IMR-90 (cell line): Measurements from ENCODE around the gene SLC22A6. TPM values are rescaled to one million over a fixed set of nuclear protein-coding genes. Genes with fewer than 3 reads are reported as not detected.

Experiments
- ATAC-seq: fragments of 200-7000 bp; cut with Tn5 transposase; 2 replicates; pipeline ENCODE4 v1.9.1; 2020; ENCODE audit warnings: low read depth, mild to moderate bottlenecking, moderate library complexity
- BruUV-seq: library from RNA; stranded (reverse); fragments of 400-500 nt; replicated peaks from 2 replicates; lab custom pipeline; 2021; lab: Mats Ljungman, UMichigan
- CTCF ChIA-PET: fragments of 300-600 bp; formaldehyde crosslinking; extraction: SDS; loops from one replicate; lab custom pipeline; 2021; ENCODE audit warnings: antibody characterized with exemption; lab: Yijun Ruan, JAX
- POLR2A ChIA-PET: fragments of 300-600 bp; sonication (Branson Sonifier 250); formaldehyde crosslinking; loops from one replicate; lab custom pipeline; 2022; ENCODE audit warnings: antibody characterized with exemption; ENCODE audit not compliant: unreplicated experiment; lab: Charles Lee
- DNase-seq: peaks from one replicate; pipeline ENCODE4 v3.0.0; 2013
- H2AFZ ChIP-seq: replicated peaks from 2 replicates; pipeline ENCODE3; 2013; ENCODE audit warnings: low read length, mild to moderate bottlenecking; ENCODE audit not compliant: poor library complexity
- H2AK5ac ChIP-seq: 2 replicates; pipeline ENCODE4 v1.6.1; 2013; ENCODE audit warnings: low read depth, low read length, inconsistent platforms
- H2AK9ac ChIP-seq: replicated peaks from 2 replicates; pipeline ENCODE3; 2013; ENCODE audit warnings: mild to moderate bottlenecking, low read depth, low read length, moderate library complexity; ENCODE audit not compliant: poor library complexity
- H2BK120ac ChIP-seq: 2 replicates; pipeline ENCODE4 v1.6.1; 2013; ENCODE audit warnings: low read depth, low read length, inconsistent platforms
- H2BK15ac ChIP-seq: 3 replicates; pipeline ENCODE4 v1.6.1; 2013; ENCODE audit warnings: low read depth, low read length, inconsistent platforms
- H2BK20ac ChIP-seq: 2 replicates; pipeline ENCODE4 v1.6.1; 2013; ENCODE audit warnings: low read depth, mild to moderate bottlenecking, inconsistent platforms, low read length, moderate library complexity
- H2BK5ac ChIP-seq: 2 replicates; pipeline ENCODE4 v1.6.1; 2013; ENCODE audit warnings: mild to moderate bottlenecking, low read depth, low read length, inconsistent platforms; ENCODE audit not compliant: poor library complexity, severe bottlenecking
- H3K14ac ChIP-seq: replicated peaks from 2 replicates; pipeline ENCODE4 v1.6.1; 2013; ENCODE audit warnings: low read depth, low read length, inconsistent platforms
- H3K18ac ChIP-seq: 2 replicates; pipeline ENCODE4 v1.6.1; 2013; ENCODE audit warnings: low read depth, low read length, control low read depth
- H3K23ac ChIP-seq: 2 replicates; pipeline ENCODE4 v1.6.1; 2013; ENCODE audit warnings: low read depth, low read length, inconsistent platforms
- H3K27ac ChIP-seq: 2 replicates; pipeline ENCODE4 v1.5.1; 2013; ENCODE audit warnings: mild to moderate bottlenecking, control low read depth, low read length; ENCODE audit not compliant: insufficient read depth
- H3K27me3 ChIP-seq: 2 replicates; pipeline ENCODE4 v1.6.1; 2013; ENCODE audit warnings: low read length; ENCODE audit not compliant: control insufficient read depth, insufficient read depth
- H3K36me3 ChIP-seq: 2 replicates; pipeline ENCODE4 v1.6.1; 2013; ENCODE audit warnings: low read length, mixed read lengths; ENCODE audit not compliant: control insufficient read depth, insufficient read depth
- H3K4ac ChIP-seq: 2 replicates; pipeline ENCODE4 v1.6.1; 2013; ENCODE audit warnings: low read depth, low read length, inconsistent platforms
- H3K4me1 ChIP-seq: 2 replicates; pipeline ENCODE4 v1.6.1; 2013; ENCODE audit warnings: low read length, mixed read lengths; ENCODE audit not compliant: control insufficient read depth, insufficient read depth
- H3K4me2 ChIP-seq: 2 replicates; pipeline ENCODE4 v1.6.1; 2013; ENCODE audit warnings: low read depth, mild to moderate bottlenecking, control low read depth, low read length, moderate library complexity
- H3K4me3 ChIP-seq: 2 replicates; pipeline ENCODE4 v1.5.1; 2013; ENCODE audit warnings: low read depth, mild to moderate bottlenecking, control low read depth, low read length, moderate library complexity; ENCODE audit not compliant: insufficient read depth
- H3K56ac ChIP-seq: 2 replicates; pipeline ENCODE4 v1.6.1; 2013; ENCODE audit warnings: low read length, inconsistent platforms; ENCODE audit not compliant: insufficient read depth; ENCODE audit errors: extremely low read depth
- H3K79me1 ChIP-seq, 2 experiments: 2 replicates each; pipeline ENCODE4 v1.6.1; 2013; ENCODE audit warnings: low read length in 2 of 2, inconsistent platforms in 1 of 2, low read depth in 1 of 2
- H3K9ac ChIP-seq: 2 replicates; pipeline ENCODE4 v1.6.1; 2013; ENCODE audit warnings: low read depth, low read length, control low read depth
- H3K9me1 ChIP-seq: 2 replicates; pipeline ENCODE4 v1.6.1; 2013; ENCODE audit warnings: low read length, inconsistent platforms; ENCODE audit not compliant: insufficient read depth
- H3K9me3 ChIP-seq: 2 replicates; pipeline ENCODE4 v1.6.1; 2013; ENCODE audit warnings: low read length; ENCODE audit not compliant: control insufficient read depth, insufficient read depth
- H4K20me1 ChIP-seq: 2 replicates; pipeline ENCODE4 v1.6.1; 2013; ENCODE audit warnings: low read length, inconsistent platforms; ENCODE audit not compliant: insufficient read depth
- H4K5ac ChIP-seq: 2 replicates; pipeline ENCODE4 v1.6.1; 2013; ENCODE audit warnings: mild to moderate bottlenecking, low read depth, low read length, control low read depth
- H4K8ac ChIP-seq, 2 experiments: 2 replicates each; pipeline ENCODE4 v1.6.1; 2013; ENCODE audit warnings: low read depth in 2 of 2, low read length in 2 of 2, control low read depth in 1 of 2, inconsistent platforms in 1 of 2
- H4K91ac ChIP-seq: 2 replicates; pipeline ENCODE4 v1.6.1; 2013; ENCODE audit warnings: low read depth, low read length, inconsistent platforms; ENCODE audit not compliant: insufficient read depth
- WGBS, 2 experiments: methylation state at CpG; one replicate each; pipeline versions ENCODE4 v1.1.5 to v1.1.7; 2013; ENCODE audit warnings: missing lambda C conversion rate in 2 of 2; ENCODE audit not compliant: insufficient read length in 1 of 2; ENCODE audit errors: extremely low coverage in 2 of 2; 5-methylcytosine and 5-hydroxymethylcytosine counted together
- dilution Hi-C: fragments of 300-500 bp; cut with HindIII; formaldehyde crosslinking; loops from one replicate; pipeline ENCODE4 v1.14.3; 2018; ENCODE audit warnings: low sequenced_read_pairs; ENCODE audit not compliant: unreplicated experiment
- in situ Hi-C: fragments of 300-500 bp; cut with MboI; formaldehyde crosslinking; loops from 3 replicates; pipeline ENCODE4 v1.14.3; 2019; ENCODE audit warnings: low sequenced_read_pairs, inconsistent platforms, mixed read lengths
- intact Hi-C: fragments of 100-400 bp; cut with micrococcal nuclease; formaldehyde crosslinking; loops from 2 replicates; pipeline ENCODE4 v1.10.0; 2022
- polyA plus RNA-seq, 3 experiments: library from polyadenylated mRNA; depleted of rRNA; stranded (reverse); fragments of >200 nt; gene quantifications; 2 replicates each; pipeline ENCODE4 v1.2.3, GENCODE V29; 2012; ENCODE audit warnings: low replicate concordance in 1 of 3
- total RNA-seq: library from RNA; depleted of rRNA; stranded (reverse); fragments of >200 nt; gene quantifications from 2 replicates; pipeline ENCODE4 v1.2.3, GENCODE V29; 2012
- TF ChIP-seq, protein P1 (sequence below): conservative IDR thresholded peaks from 2 replicates; pipeline ENCODE4 v1.5.1; 2012; ENCODE audit warnings: mild to moderate bottlenecking, low read depth, low read length, improper control_type of control experiment
- TF ChIP-seq, protein P2 (sequence below): fragments of 150-350 bp; IDR thresholded peaks from 2 replicates; pipeline ENCODE4 v1.6.1; 2016; ENCODE audit warnings: low read depth, mild to moderate bottlenecking, low read length, moderate library complexity, borderline replicate concordance

The SLC22A6 gene
- total and polyA plus RNA-seq, 2 of the 4 experiments (the other 2 are of a cell fraction) = not detected

DNA sequence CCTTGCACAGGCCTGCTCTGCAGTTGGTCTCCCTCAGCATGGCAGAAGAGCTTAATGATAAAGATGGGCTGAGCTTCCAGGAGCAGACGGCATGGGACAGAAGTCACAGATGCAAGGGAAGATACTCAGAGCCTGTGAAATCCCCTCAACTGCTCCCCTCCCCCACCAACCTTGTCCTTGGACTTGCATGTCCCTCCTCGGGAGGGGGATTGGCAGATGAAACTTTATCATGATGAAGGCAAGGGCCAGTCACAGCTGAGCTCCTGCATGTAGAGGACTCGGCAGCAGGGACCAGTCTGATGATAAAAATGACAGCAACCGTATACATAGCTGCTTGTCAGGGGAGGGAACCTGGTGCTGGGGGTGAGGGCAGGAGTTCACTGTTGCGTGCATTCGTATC, 37.7 kb upstream of the SLC22A6 start:
- Histone ChIP-seq H4K91ac (no peak overlapping the region), H3K27ac (no peak overlapping the region), H3K27me3 (peaks cover 14% of the 10 kb centered on the region; the same call in 1 of the 2 replicates), H4K20me1 (no peaks in the 10 kb centered on the region), H3K9ac (no peak overlapping the region), H2BK5ac (no peak overlapping the region), H3K18ac (no peak overlapping the region), H4K5ac (no peak overlapping the region), H3K4me1 (no peaks in the 10 kb centered on the region), H3K4me3 (no peak overlapping the region), H3K4me2 (no peak overlapping the region), H3K14ac (no peak overlapping the region), H3K56ac (no peak overlapping the region), H3K4ac (no peak overlapping the region), H2BK15ac (no peak overlapping the region), H2AK9ac (no peak overlapping the region), H2BK20ac (no peak overlapping the region), H4K8ac (no peak overlapping the region), H3K23ac (no peak overlapping the region), H3K9me3 (no peaks in the 10 kb centered on the region), H2AK5ac (no peak overlapping the region), H2BK120ac (no peak overlapping the region), H2AFZ (peak overlapping the region; percentile 29), H3K36me3 (no peaks in the 10 kb centered on the region), H3K9me1 (no peaks in the 10 kb centered on the region), H3K79me1 (no peaks in the 10 kb centered on the region)
- intact Hi-C loops (no loop called here), in situ Hi-C loops (loop anchor here (5.0 kb wide), 1 partner anchor 115 kb away; no protein-coding TSS in a partner anchor), dilution Hi-C loops (no loop called here)
- WGBS, 2 experiments = 33% methylated on average over 1 of the region's 6 CpGs; no CpG with 5 or more reads in 1 of the 2 experiments
- TF ChIP-seq, protein P1, sequence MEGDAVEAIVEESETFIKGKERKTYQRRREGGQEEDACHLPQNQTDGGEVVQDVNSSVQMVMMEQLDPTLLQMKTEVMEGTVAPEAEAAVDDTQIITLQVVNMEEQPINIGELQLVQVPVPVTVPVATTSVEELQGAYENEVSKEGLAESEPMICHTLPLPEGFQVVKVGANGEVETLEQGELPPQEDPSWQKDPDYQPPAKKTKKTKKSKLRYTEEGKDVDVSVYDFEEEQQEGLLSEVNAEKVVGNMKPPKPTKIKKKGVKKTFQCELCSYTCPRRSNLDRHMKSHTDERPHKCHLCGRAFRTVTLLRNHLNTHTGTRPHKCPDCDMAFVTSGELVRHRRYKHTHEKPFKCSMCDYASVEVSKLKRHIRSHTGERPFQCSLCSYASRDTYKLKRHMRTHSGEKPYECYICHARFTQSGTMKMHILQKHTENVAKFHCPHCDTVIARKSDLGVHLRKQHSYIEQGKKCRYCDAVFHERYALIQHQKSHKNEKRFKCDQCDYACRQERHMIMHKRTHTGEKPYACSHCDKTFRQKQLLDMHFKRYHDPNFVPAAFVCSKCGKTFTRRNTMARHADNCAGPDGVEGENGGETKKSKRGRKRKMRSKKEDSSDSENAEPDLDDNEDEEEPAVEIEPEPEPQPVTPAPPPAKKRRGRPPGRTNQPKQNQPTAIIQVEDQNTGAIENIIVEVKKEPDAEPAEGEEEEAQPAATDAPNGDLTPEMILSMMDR = no peak
- TF ChIP-seq, protein P2, sequence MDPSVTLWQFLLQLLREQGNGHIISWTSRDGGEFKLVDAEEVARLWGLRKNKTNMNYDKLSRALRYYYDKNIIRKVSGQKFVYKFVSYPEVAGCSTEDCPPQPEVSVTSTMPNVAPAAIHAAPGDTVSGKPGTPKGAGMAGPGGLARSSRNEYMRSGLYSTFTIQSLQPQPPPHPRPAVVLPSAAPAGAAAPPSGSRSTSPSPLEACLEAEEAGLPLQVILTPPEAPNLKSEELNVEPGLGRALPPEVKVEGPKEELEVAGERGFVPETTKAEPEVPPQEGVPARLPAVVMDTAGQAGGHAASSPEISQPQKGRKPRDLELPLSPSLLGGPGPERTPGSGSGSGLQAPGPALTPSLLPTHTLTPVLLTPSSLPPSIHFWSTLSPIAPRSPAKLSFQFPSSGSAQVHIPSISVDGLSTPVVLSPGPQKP = no peak
- ATAC-seq = no peak
- BruUV-seq = no TSS peak
- DNase-seq = no peak
- POLR2A ChIA-PET = no interaction called here
- CTCF ChIA-PET = interaction anchor here (4.1 kb wide), 1 partner anchor 117 kb away, joined by 59 read pairs; no protein-coding TSS in a partner anchor
